Mesendoderm (in vitro differentiated cells): ENCODE results near the gene ANKRD34A. TPM values are rescaled to one million over a fixed set of nuclear protein-coding genes. Genes with fewer than 3 reads are reported as not detected.

Source experiments
- DNase-seq: peaks from one replicate; pipeline ENCODE4 v3.0.0; 2013
- H2AK5ac ChIP-seq: 2 replicates; pipeline ENCODE4 v1.6.1; 2013; ENCODE audit warnings: low read length, inconsistent platforms
- H2BK120ac ChIP-seq: 2 replicates; pipeline ENCODE4 v1.6.1; 2013; ENCODE audit warnings: low read depth, mild to moderate bottlenecking, low read length, moderate library complexity, mixed read lengths
- H2BK15ac ChIP-seq: replicated peaks from 2 replicates; pipeline ENCODE4 v1.6.1; 2013; ENCODE audit warnings: low read depth, mild to moderate bottlenecking, moderate library complexity
- H2BK5ac ChIP-seq: 2 replicates; pipeline ENCODE4 v1.6.1; 2013; ENCODE audit warnings: low read length, inconsistent platforms
- H3K18ac ChIP-seq: 2 replicates; pipeline ENCODE4 v1.6.1; 2013; ENCODE audit warnings: mild to moderate bottlenecking, low read length, mixed read lengths
- H3K23ac ChIP-seq: one replicate; pipeline ENCODE4 v1.6.1; 2013; ENCODE audit warnings: low read length
- H3K27ac ChIP-seq: 2 replicates; pipeline ENCODE4 v1.5.1; 2013; ENCODE audit warnings: low read depth, mild to moderate bottlenecking, inconsistent platforms, low read length, moderate library complexity
- H3K27me3 ChIP-seq: 2 replicates; pipeline ENCODE4 v1.6.1; 2013; ENCODE audit warnings: low read length, control low read depth, mild to moderate bottlenecking, inconsistent platforms; ENCODE audit not compliant: insufficient read depth, poor library complexity
- H3K36me3 ChIP-seq: 2 replicates; pipeline ENCODE4 v1.6.1; 2013; ENCODE audit warnings: low read length, inconsistent platforms; ENCODE audit not compliant: control insufficient read depth, insufficient read depth
- H3K4ac ChIP-seq: one replicate; pipeline ENCODE4 v1.6.1; 2013; ENCODE audit warnings: low read depth, mild to moderate bottlenecking, low read length, moderate library complexity
- H3K4me1 ChIP-seq: 2 replicates; pipeline ENCODE4 v1.6.1; 2013; ENCODE audit warnings: low read depth, low read length, inconsistent platforms; ENCODE audit not compliant: control insufficient read depth
- H3K4me2 ChIP-seq: 2 replicates; pipeline ENCODE4 v1.6.1; 2013; ENCODE audit warnings: low read length
- H3K4me3 ChIP-seq: 2 replicates; pipeline ENCODE4 v1.5.1; 2013; ENCODE audit warnings: mild to moderate bottlenecking, low read length
- H3K56ac ChIP-seq: one replicate; pipeline ENCODE4 v1.6.1; 2013; ENCODE audit warnings: low read length
- H3K79me1 ChIP-seq: 2 replicates; pipeline ENCODE4 v1.6.1; 2013; ENCODE audit warnings: low read length, inconsistent platforms
- H3K79me2 ChIP-seq: 2 replicates; pipeline ENCODE4 v1.6.1; 2013; ENCODE audit warnings: mild to moderate bottlenecking, low read length; ENCODE audit not compliant: control insufficient read depth, insufficient read depth
- H3K9ac ChIP-seq: 2 replicates; pipeline ENCODE4 v1.6.1; 2013; ENCODE audit warnings: low read length, inconsistent platforms
- H4K5ac ChIP-seq: one replicate; pipeline ENCODE4 v1.6.1; 2013; ENCODE audit warnings: low read length
- H4K8ac ChIP-seq: one replicate; pipeline ENCODE4 v1.6.1; 2013; ENCODE audit warnings: low read depth, mild to moderate bottlenecking, control low read depth, low read length, moderate library complexity
- WGBS: extraction: QIAGEN DNeasy Blood & Tissue Kit; methylation state at CpG from one replicate; pipeline ENCODE4 v1.1.7; 2013; ENCODE audit warnings: low lambda C conversion rate, missing lambda C conversion rate; ENCODE audit not compliant: insufficient coverage; ENCODE audit errors: extremely low coverage; 5-methylcytosine and 5-hydroxymethylcytosine counted together
- polyA plus RNA-seq, 2 experiments: library from polyadenylated mRNA; stranded (reverse); fragments of 200-250 nt; gene quantifications; one replicate each; pipeline ENCODE4 v1.2.3, GENCODE V29; 2013

The ANKRD34A gene
- 0.11 TPM for polyA plus RNA-seq (2013, experiment 1 of 2)
- 0.13 TPM for polyA plus RNA-seq (2013, experiment 2 of 2)

GRCh38 chr1:145964328-145965118, at the start of gene ANKRD34A, which contains the start of gene POLR3GL:
TSS of gene ANKRD34A (minus strand) at chr1:145964575. CDS start at chr1:145961759, 2,816 bp downstream.
TSS of gene POLR3GL (plus strand) at chr1:145964690. CDS start at chr1:145974866, 10,176 bp downstream.
- Histone ChIP-seq H3K56ac (peak within 1 kb of the TSS; percentile 84), H3K4me2 (peak within 1 kb of the TSS; percentile 72), H3K9ac (peak within 1 kb of the TSS; percentile 78), H3K4me3 (peak within 1 kb of the TSS; percentile 61), H3K4ac (peak within 1 kb of the TSS; percentile 66), H4K5ac (peak within 1 kb of the TSS; percentile 33), H3K27ac (peak within 1 kb of the TSS; percentile 52), H2BK15ac (no peak within 1 kb of the TSS), H3K79me2 (no peaks in the 10 kb centered on the region), H3K27me3 (peaks cover 6% of the 10 kb centered on the region), H4K8ac (no peak within 1 kb of the TSS), H2BK5ac (no peak within 1 kb of the TSS), H3K4me1 (peaks cover 18% of the 10 kb centered on the region), H2BK120ac (no peak within 1 kb of the TSS), H3K79me1 (no peaks in the 10 kb centered on the region), H3K18ac (peak within 1 kb of the TSS; percentile 82), H3K23ac (no peak within 1 kb of the TSS), H2AK5ac (no peak within 1 kb of the TSS), H3K36me3 (no peaks in the 10 kb centered on the region)
- no CpG with 5 or more reads among the region's 37 CpGs for WGBS
- DNase-seq = peak; percentile 99

- H3K4me2 ChIP-seq = no peak overlapping the region
- H3K4me3 ChIP-seq = no peak overlapping the region
- no peak overlapping the region for H3K56ac ChIP-seq
Observed at GRCh38 chr1:146013559-146013922, 49.2 kb upstream of the ANKRD34A start.

GRCh38 chr1:146012703-146013558, 48.6 kb upstream of the ANKRD34A start:
- Histone ChIP-seq H3K27me3 (peaks cover 4% of the 10 kb centered on the region), H3K79me2 (no peaks in the 10 kb centered on the region), H3K4me2 (no peak overlapping the region), H4K5ac (no peak overlapping the region), H3K79me1 (no peaks in the 10 kb centered on the region), H3K9ac (no peak overlapping the region), H2AK5ac (no peak overlapping the region), H3K27ac (no peak overlapping the region), H2BK5ac (no peak overlapping the region), H3K4me1 (no peaks in the 10 kb centered on the region), H2BK15ac (no peak overlapping the region), H3K36me3 (no peaks in the 10 kb centered on the region), H3K4ac (no peak overlapping the region), H2BK120ac (no peak overlapping the region), H3K56ac (no peak overlapping the region), H3K4me3 (no peak overlapping the region), H3K18ac (no peak overlapping the region), H3K23ac (no peak overlapping the region), H4K8ac (no peak overlapping the region)
- DNase-seq = peak; percentile 78
- WGBS = no CpG with 5 or more reads among the region's 4 CpGs

More at GRCh38 chr1:146013559-146013922, 49.2 kb upstream of the ANKRD34A start:
- no peak overlapping the region for H2BK15ac ChIP-seq
- no peaks in the 10 kb centered on the region for H3K36me3 ChIP-seq
- H3K4ac ChIP-seq = no peak overlapping the region
- H3K18ac ChIP-seq = no peak overlapping the region
- H3K79me1 ChIP-seq = no peaks in the 10 kb centered on the region
- H3K23ac ChIP-seq = no peak overlapping the region
- H3K27ac ChIP-seq = no peak overlapping the region
- no peak overlapping the region for H4K5ac ChIP-seq
- no peaks in the 10 kb centered on the region for H3K4me1 ChIP-seq
- H2BK5ac ChIP-seq = no peak overlapping the region
- H3K79me2 ChIP-seq = no peaks in the 10 kb centered on the region
- peaks cover 6% of the 10 kb centered on the region for H3K27me3 ChIP-seq
- DNase-seq = no peak
- H2AK5ac ChIP-seq = no peak overlapping the region
- WGBS = no CpG with 5 or more reads among the region's 6 CpGs
- H2BK120ac ChIP-seq = no peak overlapping the region
- no peak overlapping the region for H4K8ac ChIP-seq
- H3K9ac ChIP-seq = no peak overlapping the region

GRCh38 chr1:146010126-146010738, 45.9 kb upstream of the ANKRD34A start:
- no peak overlapping the region for H3K9ac ChIP-seq
- H3K27ac ChIP-seq = no peak overlapping the region
- H2BK120ac ChIP-seq = no peak overlapping the region
- H3K4ac ChIP-seq = no peak overlapping the region
- H3K79me1 ChIP-seq = no peaks in the 10 kb centered on the region
- H3K79me2 ChIP-seq = no peaks in the 10 kb centered on the region
- H4K5ac ChIP-seq = no peak overlapping the region
- no peak overlapping the region for H3K18ac ChIP-seq
- DNase-seq = no peak
- WGBS = no CpG with 5 or more reads among the region's 8 CpGs
- H2BK15ac ChIP-seq = no peak overlapping the region
- no peak overlapping the region for H2AK5ac ChIP-seq
- no peak overlapping the region for H4K8ac ChIP-seq
- no peak overlapping the region for H2BK5ac ChIP-seq
- H3K56ac ChIP-seq = no peak overlapping the region
- no peak overlapping the region for H3K4me2 ChIP-seq
- H3K4me1 ChIP-seq = no peaks in the 10 kb centered on the region
- no peaks in the 10 kb centered on the region for H3K36me3 ChIP-seq
- no peak overlapping the region for H3K23ac ChIP-seq
- H3K4me3 ChIP-seq = no peak overlapping the region
- no peaks in the 10 kb centered on the region for H3K27me3 ChIP-seq

GRCh38 chr1:146007489-146008133, 43.2 kb upstream of the ANKRD34A start:
- Histone ChIP-seq H3K23ac (no peak overlapping the region), H3K36me3 (no peaks in the 10 kb centered on the region), H3K27me3 (no peaks in the 10 kb centered on the region), H3K56ac (no peak overlapping the region), H2BK5ac (no peak overlapping the region), H3K79me1 (no peaks in the 10 kb centered on the region), H2BK120ac (no peak overlapping the region), H4K8ac (no peak overlapping the region), H3K27ac (no peak overlapping the region), H2AK5ac (no peak overlapping the region), H2BK15ac (no peak overlapping the region), H3K4me1 (no peaks in the 10 kb centered on the region), H3K4ac (peak overlapping the region; percentile 55), H3K18ac (no peak overlapping the region), H3K4me2 (no peak overlapping the region), H4K5ac (no peak overlapping the region), H3K4me3 (no peak overlapping the region), H3K9ac (no peak overlapping the region), H3K79me2 (no peaks in the 10 kb centered on the region)
- no CpG with 5 or more reads among the region's 8 CpGs for WGBS
- DNase-seq = no peak
